Sigmoid colon (tissue), 4 donors: Measurements from ENCODE around the gene PSMB7.

Experiments used
- EP300 ChIP-seq, 4 donors: sonication (generic); formaldehyde crosslinking; IDR thresholded peaks; one replicate each; pipeline ENCODE4 v1.6.1; 2017; ENCODE audit warnings: antibody characterized with exemption in 4 of 4
- POLR2AphosphoS5 ChIP-seq, 4 donors: sonication (generic); formaldehyde crosslinking; IDR thresholded peaks; one replicate each; pipeline ENCODE4 v1.6.1; 2017; ENCODE audit warnings: antibody characterized with exemption in 4 of 4

DNA sequence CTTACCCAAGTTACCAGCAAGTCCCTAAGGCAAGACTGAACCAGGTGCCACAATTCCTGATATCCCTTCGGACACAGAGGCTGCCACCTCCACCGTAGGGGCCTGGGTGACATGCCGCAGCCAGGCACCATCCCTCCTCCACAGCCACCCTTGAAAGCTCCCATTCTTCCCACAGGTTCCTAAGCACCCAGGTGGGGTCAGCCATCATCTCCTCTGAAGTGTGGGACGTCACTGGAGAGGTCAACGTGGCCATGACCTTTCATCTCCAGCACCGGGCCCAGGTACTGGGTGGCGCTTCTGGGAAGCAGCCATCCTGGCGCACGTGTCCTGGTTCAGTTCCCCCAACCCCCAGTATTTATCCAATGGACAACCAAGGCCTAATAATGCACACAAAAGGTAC is 43.2 kb upstream of the PSMB7 start:
- no peak for TF ChIP-seq POLR2AphosphoS5 (IDR thresholded peaks at IDR 0.05)
- TF ChIP-seq EP300 (IDR thresholded peaks at IDR 0.05): no peak
